Ascending aorta (tissue), 2 donors: Measurements from ENCODE around the gene ZSCAN1. TPM values are rescaled to one million over a fixed set of nuclear protein-coding genes. Genes with fewer than 3 reads are reported as not detected.
A peak's percentile ranks its signal among the peaks of the same experiment; 100 is the strongest.

Experiments used
- DNase-seq, 2 donors: peaks; one replicate each; pipeline ENCODE4 v3.0.0-alpha.2; 2019; ENCODE audit warnings: low spot score in 2 of 2
- H3K27ac ChIP-seq, 2 donors: fragments of 200-600 bp; sonication (generic); one replicate each; pipeline ENCODE4 v1.5.1; 2016 to 2017; ENCODE audit warnings: mild to moderate bottlenecking in 1 of 2
- H3K27me3 ChIP-seq: fragments of 200-600 bp; sonication (generic); one replicate; pipeline ENCODE4 v1.5.1; 2017
- H3K36me3 ChIP-seq, 2 donors: fragments of 200-600 bp; sonication (generic); one replicate each; pipeline ENCODE4 v1.5.1; 2016
- H3K4me1 ChIP-seq, 2 donors: fragments of 200-600 bp; sonication (generic); one replicate each; pipeline ENCODE4 v1.5.1; 2016 to 2017; ENCODE audit warnings: mild to moderate bottlenecking in 1 of 2
- H3K4me3 ChIP-seq, 2 donors: fragments of 200-600 bp; sonication (generic); one replicate each; pipeline ENCODE4 v1.5.1; 2016 to 2017; ENCODE audit warnings: mild to moderate bottlenecking in 1 of 2
- H3K9me3 ChIP-seq, 2 donors: fragments of 200-600 bp; sonication (generic); one replicate each; pipeline ENCODE4 v1.5.1; 2016
- intact Hi-C: fragments of 100-400 bp; cut with DNase I; formaldehyde crosslinking; loops from one replicate; pipeline ENCODE4 v1.15.1; 2023
- total RNA-seq: library from RNA; depleted of rRNA; stranded (reverse); fragments of >200 nt; gene quantifications from one replicate; pipeline ENCODE4 v1.1.0, GENCODE V29; 2016
- TF ChIP-seq, protein P1 (sequence below), 3 experiments: fragments of 200-600 bp in 2 of 3; fragments of 450-650 bp in 1 of 3; sonication (generic) in 2 of 3; IDR thresholded peaks; one replicate each; pipeline ENCODE4 v1.5.1; 2016 to 2019; ENCODE audit warnings: antibody characterized with exemption in 3 of 3, mild to moderate bottlenecking in 1 of 3, moderate library complexity in 1 of 3

Gene ZSCAN1
- total RNA-seq, 1 donor from 2014 or later, result not detected

DNA sequence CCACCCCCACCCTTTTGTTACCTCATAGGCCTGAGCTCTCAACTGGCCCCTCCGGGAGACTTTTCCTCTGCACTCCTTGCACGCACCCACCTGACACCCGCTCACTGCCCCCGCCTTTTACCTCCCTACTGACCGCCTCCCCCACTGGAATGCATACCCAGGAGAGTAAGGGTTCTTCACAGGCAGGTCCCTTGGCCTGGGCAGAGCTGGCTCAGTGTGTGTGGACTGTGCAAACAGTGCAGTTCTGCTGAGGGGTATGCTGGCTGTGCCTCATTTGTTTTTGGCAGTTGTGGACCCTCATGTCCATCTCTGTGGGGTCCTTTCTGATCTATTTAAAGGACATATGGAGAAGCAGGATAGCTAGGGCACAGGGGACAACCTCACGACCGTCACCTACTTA lies 59.2 kb downstream of the ZSCAN1 start:
- no peaks in the 10 kb centered on the region for H3K27me3 ChIP-seq
- peaks cover 35 to 61% of the 10 kb centered on the region in 2 donors for H3K9me3 ChIP-seq
- no peak overlapping the region for H3K4me3 ChIP-seq
- H3K27ac ChIP-seq, result no peak overlapping the region
- H3K4me1 ChIP-seq, result peaks cover 0 to 5% of the 10 kb centered on the region in 2 donors
- TF ChIP-seq, protein P1, sequence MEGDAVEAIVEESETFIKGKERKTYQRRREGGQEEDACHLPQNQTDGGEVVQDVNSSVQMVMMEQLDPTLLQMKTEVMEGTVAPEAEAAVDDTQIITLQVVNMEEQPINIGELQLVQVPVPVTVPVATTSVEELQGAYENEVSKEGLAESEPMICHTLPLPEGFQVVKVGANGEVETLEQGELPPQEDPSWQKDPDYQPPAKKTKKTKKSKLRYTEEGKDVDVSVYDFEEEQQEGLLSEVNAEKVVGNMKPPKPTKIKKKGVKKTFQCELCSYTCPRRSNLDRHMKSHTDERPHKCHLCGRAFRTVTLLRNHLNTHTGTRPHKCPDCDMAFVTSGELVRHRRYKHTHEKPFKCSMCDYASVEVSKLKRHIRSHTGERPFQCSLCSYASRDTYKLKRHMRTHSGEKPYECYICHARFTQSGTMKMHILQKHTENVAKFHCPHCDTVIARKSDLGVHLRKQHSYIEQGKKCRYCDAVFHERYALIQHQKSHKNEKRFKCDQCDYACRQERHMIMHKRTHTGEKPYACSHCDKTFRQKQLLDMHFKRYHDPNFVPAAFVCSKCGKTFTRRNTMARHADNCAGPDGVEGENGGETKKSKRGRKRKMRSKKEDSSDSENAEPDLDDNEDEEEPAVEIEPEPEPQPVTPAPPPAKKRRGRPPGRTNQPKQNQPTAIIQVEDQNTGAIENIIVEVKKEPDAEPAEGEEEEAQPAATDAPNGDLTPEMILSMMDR (IDR thresholded peaks at IDR 0.05), result no peak
- intact Hi-C loops, result loop anchor here (10.0 kb wide), 1 partner anchor 1698 kb away; the partner anchor contains the start of gene ZNF582
- H3K36me3 ChIP-seq, result peaks cover 14 to 33% of the 10 kb centered on the region in 2 donors
- DNase-seq, result no peak

DNA sequence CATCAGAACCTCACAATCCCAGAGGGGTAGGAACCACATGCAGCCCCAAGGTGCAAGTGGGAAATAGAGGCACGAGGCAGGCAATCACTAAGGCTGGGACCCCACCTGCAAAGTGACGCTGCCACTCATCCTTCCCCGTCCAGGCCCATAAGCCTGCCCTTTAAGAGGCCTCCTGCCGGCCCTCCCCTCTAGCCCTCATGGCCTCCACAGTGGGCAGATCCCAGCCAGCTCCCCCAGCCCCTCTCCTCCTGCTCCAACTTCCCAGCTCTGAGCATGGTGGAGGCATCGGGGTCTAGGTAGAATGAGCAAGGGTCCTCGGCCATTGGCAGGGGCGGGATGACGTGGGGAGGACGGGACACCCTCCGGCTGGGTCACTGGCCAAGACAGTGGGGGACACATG lies 61.5 kb downstream of the ZSCAN1 start:
- Histone ChIP-seq H3K27ac (no peak overlapping the region), H3K9me3 (peaks cover 20 to 46% of the 10 kb centered on the region in 2 donors), H3K4me3 (no peak overlapping the region), H3K27me3 (no peaks in the 10 kb centered on the region), H3K4me1 (peaks cover 0 to 9% of the 10 kb centered on the region in 2 donors), H3K36me3 (peaks cover 0 to 21% of the 10 kb centered on the region in 2 donors)
- intact Hi-C loops, result loop anchor here (10.0 kb wide), 1 partner anchor 1701 kb away; the partner anchor contains the start of gene ZNF582
- TF ChIP-seq, protein P1 (IDR thresholded peaks at IDR 0.05), result no peak
- no peak for DNase-seq

DNA sequence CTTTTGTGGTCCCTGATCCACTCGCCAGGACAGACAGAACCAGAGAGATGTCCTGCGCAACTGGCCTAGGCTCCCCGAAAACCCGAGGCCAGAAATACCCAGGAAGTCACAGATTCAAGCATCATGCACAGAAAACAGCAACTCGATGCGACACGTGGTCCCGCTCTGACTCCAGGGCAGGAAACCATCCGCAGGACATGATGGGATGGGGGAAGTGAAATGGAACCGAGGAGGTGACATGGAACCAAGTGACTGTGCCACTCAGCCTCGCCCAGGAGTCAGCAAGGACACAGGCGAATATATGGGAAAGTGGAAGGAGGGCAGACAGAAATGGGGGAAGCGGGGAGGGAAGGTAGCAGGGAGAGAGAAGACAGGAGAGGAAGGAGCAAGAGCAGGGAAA lies 63.1 kb downstream of the ZSCAN1 start:
- peak overlapping the region; percentile 97 to 98 for H3K27ac ChIP-seq

DNA sequence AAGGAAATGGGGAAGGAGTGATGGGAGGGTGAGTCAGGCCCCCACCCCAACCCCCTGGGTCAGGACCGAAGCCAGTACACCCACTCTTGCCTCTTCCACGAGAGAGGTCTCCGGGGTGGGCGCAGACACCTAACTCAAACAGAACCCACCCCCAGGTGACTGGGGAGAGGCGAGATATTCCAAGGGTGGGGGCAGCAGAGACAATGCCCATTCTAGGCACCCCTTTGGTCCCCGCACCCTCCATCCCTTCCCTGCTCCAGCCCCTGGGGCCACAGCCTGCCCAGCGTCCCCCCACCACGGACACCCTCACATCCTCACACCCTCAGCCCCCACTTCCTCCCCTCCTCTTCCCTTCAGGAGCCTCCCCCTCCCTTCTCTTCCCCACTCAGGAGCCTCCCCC lies 63.5 kb downstream of the ZSCAN1 start:
- H3K9me3 ChIP-seq, result peaks cover 8 to 44% of the 10 kb centered on the region in 2 donors
- intact Hi-C loops, result loop anchor here (10.0 kb wide), 1 partner anchor 1703 kb away; the partner anchor contains the start of gene ZNF582
- TF ChIP-seq, protein P1 (IDR thresholded peaks at IDR 0.05), result no peak
- DNase-seq, result no peak
- peak overlapping the region; percentile 97 to 99 for H3K4me3 ChIP-seq
- peak overlapping the region; percentile 97 to 98 for H3K27ac ChIP-seq
- H3K36me3 ChIP-seq, result peaks cover 0 to 21% of the 10 kb centered on the region in 2 donors
- peaks cover 0 to 9% of the 10 kb centered on the region in 2 donors for H3K4me1 ChIP-seq
- no peaks in the 10 kb centered on the region for H3K27me3 ChIP-seq

More for the DNA sequence above, 63.1 kb downstream of the ZSCAN1 start:
- Histone ChIP-seq H3K27me3 (no peaks in the 10 kb centered on the region), H3K36me3 (peaks cover 0 to 21% of the 10 kb centered on the region in 2 donors), H3K9me3 (peaks cover 10 to 44% of the 10 kb centered on the region in 2 donors), H3K4me3 (peak overlapping the region; percentile 97 to 99), H3K4me1 (peaks cover 0 to 9% of the 10 kb centered on the region in 2 donors)
- no peak for DNase-seq
- intact Hi-C loops, result loop anchor here (10.0 kb wide), 1 partner anchor 1702 kb away; the partner anchor contains the start of gene ZNF582
- TF ChIP-seq, protein P1 (IDR thresholded peaks at IDR 0.05), result no peak

DNA sequence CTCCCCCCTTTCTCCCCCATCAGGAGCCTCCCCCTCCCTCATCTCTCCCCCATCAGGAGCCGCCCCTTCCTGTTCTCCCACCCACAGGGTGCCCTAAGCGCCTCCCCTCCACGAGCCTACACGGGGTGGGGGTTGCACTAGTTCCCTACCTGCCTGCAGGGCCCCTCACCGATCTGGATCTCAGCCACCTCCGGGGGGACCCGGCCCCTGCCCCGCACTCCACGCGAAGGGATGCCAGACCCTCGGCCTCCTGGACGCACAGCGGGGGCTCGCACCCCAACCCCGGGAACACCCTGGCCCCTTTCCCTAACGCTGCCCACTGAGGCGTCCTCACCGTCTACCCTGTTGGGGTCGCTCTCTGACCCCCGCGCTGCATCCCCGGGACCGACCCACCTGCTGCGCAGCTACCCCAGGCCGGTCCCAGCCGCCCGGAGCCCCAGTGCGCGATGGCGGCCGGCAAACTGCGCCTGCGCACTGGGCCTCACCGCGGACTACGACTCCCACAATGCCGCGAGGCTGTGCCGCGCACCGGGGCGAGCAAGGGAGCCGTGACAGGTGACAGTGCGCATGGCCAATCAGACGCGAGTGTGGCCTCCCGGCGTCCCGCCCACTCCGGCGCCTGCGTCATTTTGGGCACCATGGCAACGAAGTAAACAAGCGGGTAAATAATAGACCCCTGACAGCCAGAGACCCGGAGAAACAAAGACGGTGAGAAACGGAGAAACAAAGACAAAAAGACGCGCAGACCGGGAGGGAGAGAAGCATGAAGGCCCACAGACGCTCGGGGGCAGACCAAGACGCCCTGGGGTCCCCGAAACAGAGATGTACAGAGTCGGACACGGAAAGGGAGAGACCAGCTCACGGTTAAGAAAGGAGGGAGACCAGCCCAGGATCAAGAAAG lies 64.2 kb downstream of the ZSCAN1 start, which contains the start of gene ZSCAN18:
TSS of gene ZSCAN18 (minus strand) at position 451 of the 901 bp plus-strand sequence. CDS start 7,964 bp downstream, outside the sequence.
- Histone ChIP-seq H3K27ac (peak within 1 kb of the TSS; percentile 97 to 98), H3K4me1 (peaks cover 0 to 9% of the 10 kb centered on the region in 2 donors), H3K9me3 (peaks cover 4 to 43% of the 10 kb centered on the region in 2 donors), H3K36me3 (peaks cover 0 to 20% of the 10 kb centered on the region in 2 donors), H3K4me3 (peak within 1 kb of the TSS; percentile 97 to 99), H3K27me3 (no peaks in the 10 kb centered on the region)
- intact Hi-C loops, result loop anchor here (1.0 to 10.0 kb wide), 7 partner anchors 39 to 1783 kb away; partner anchors contain the start of genes ERVK3-1, ZNF135, ZNF582 and ZNF606
- TF ChIP-seq, protein P1 (IDR thresholded peaks at IDR 0.05), result no peak
- DNase-seq, result peak; percentile 90 to 99
